Endothelial cell of umbilical vein (primary cell): Measurements from ENCODE around the gene SETD1A. TPM values are rescaled to one million over a fixed set of nuclear protein-coding genes. Genes with fewer than 3 reads are reported as not detected.

Experiments used
- Bru-seq: library from RNA; stranded (reverse); fragments of 400-500 nt; gene quantifications from one replicate; lab custom pipeline; 2021; lab: Mats Ljungman, UMichigan
- BruChase-seq, 2 experiments: library from RNA; stranded (reverse); fragments of 400-500 nt; gene quantifications; one replicate each; lab custom pipeline; 2021; lab: Mats Ljungman, UMichigan
- BruUV-seq: library from RNA; stranded (reverse); fragments of 400-500 nt; replicated peaks from 2 replicates; lab custom pipeline; 2021; lab: Mats Ljungman, UMichigan
- CTCF ChIA-PET: fragments of 300-600, 350-600 bp; sonication (Branson Sonifier 250); formaldehyde crosslinking; loops from one replicate; lab custom pipeline; 2021; ENCODE audit warnings: antibody characterized with exemption, inconsistent platforms; lab: Charles Lee
- POLR2A ChIA-PET: fragments of 300-600, 350-600 bp; sonication (Branson Sonifier 250); formaldehyde crosslinking; loops from one replicate; lab custom pipeline; 2021; ENCODE audit warnings: antibody characterized with exemption, inconsistent platforms; lab: Charles Lee
- DNase-seq: peaks from one replicate; pipeline ENCODE4 v3.0.0-alpha.2; 2011; ENCODE audit warnings: low read depth, low spot score
- FAIRE-seq: peaks from 2 replicates; lab custom pipeline; 2011; peaks lifted over from hg19 to GRCh38; lab: Jason Lieb, UNC
- H2AFZ ChIP-seq: 2 replicates; pipeline ENCODE4 v1.6.0; 2012; ENCODE audit warnings: low read depth, low read length, control low read depth, inconsistent platforms
- H3K27ac ChIP-seq: 2 replicates; pipeline ENCODE4 v1.5.1; 2011; ENCODE audit warnings: low read depth, mild to moderate bottlenecking, control low read depth, low read length, moderate library complexity; ENCODE audit not compliant: insufficient read depth
- H3K27me3 ChIP-seq, 2 experiments: 2 replicates each; pipeline versions ENCODE4 v1.6.0 to v1.6.1; 2011; ENCODE audit warnings: low read length in 2 of 2, mixed read lengths in 1 of 2; ENCODE audit not compliant: control insufficient read depth in 2 of 2, insufficient read depth in 2 of 2
- H3K36me3 ChIP-seq, 2 experiments: 2 replicates in 1 of 2; 3 replicates in 1 of 2; pipeline ENCODE4 v1.5.1; 2011; ENCODE audit warnings: low read length in 2 of 2, mild to moderate bottlenecking in 1 of 2, moderate library complexity in 1 of 2; ENCODE audit not compliant: control insufficient read depth in 2 of 2, insufficient read depth in 2 of 2; ENCODE audit errors: extremely low read depth in 1 of 2
- H3K4me1 ChIP-seq: 3 replicates; pipeline ENCODE4 v1.5.1; 2011; ENCODE audit warnings: mild to moderate bottlenecking, low read length; ENCODE audit not compliant: control insufficient read depth, insufficient read depth; ENCODE audit errors: extremely low read depth
- H3K4me2 ChIP-seq: 2 replicates; pipeline ENCODE4 v1.6.1; 2011; ENCODE audit warnings: low read length, control low read depth, mixed read lengths; ENCODE audit not compliant: insufficient read depth
- H3K4me3 ChIP-seq, 3 experiments: fragments of 200-600 bp in 1 of 3; sonication (generic), shearing (Covaris generic) in 1 of 3; replicated peaks in 1 of 3; 2 replicates each; pipeline ENCODE4 v1.5.1; 2011 to 2016; ENCODE audit warnings: control low read depth in 3 of 3, low read length in 3 of 3, mild to moderate bottlenecking in 2 of 3, inconsistent platforms in 1 of 3, low read depth in 1 of 3, moderate library complexity in 1 of 3; ENCODE audit not compliant: insufficient read depth in 1 of 3
- H3K79me2 ChIP-seq: 2 replicates; pipeline ENCODE4 v1.6.0; 2012; ENCODE audit warnings: low read length, inconsistent platforms; ENCODE audit not compliant: control insufficient read depth, insufficient read depth
- H3K9ac ChIP-seq: replicated peaks from 2 replicates; pipeline ENCODE3; 2011; ENCODE audit warnings: low read length, control low read depth; ENCODE audit not compliant: insufficient read depth; ENCODE audit errors: extremely low read depth
- H3K9me1 ChIP-seq: replicated peaks from 3 replicates; pipeline ENCODE4 v1.6.0; 2011; ENCODE audit warnings: mild to moderate bottlenecking, low read length; ENCODE audit not compliant: control insufficient read depth, insufficient read depth; ENCODE audit errors: extremely low read depth
- H3K9me3 ChIP-seq: replicated peaks from 2 replicates; pipeline ENCODE4 v1.5.1; 2012; ENCODE audit warnings: low read length, inconsistent platforms; ENCODE audit not compliant: control insufficient read depth, insufficient read depth
- H4K20me1 ChIP-seq: replicated peaks from 2 replicates; pipeline ENCODE3; 2011; ENCODE audit warnings: mild to moderate bottlenecking, low read length; ENCODE audit not compliant: control insufficient read depth, insufficient read depth; ENCODE audit errors: extremely low read depth
- EZH2 ChIP-seq: IDR thresholded peaks from 2 replicates; pipeline ENCODE4 v1.6.1; 2012; ENCODE audit warnings: borderline replicate concordance, low read depth, mild to moderate bottlenecking, moderate library complexity, low read length, inconsistent platforms; ENCODE audit not compliant: severe bottlenecking
- FOS ChIP-seq: IDR thresholded peaks from 2 replicates; pipeline ENCODE4 v1.6.1; 2011; ENCODE audit warnings: mild to moderate bottlenecking, low read length, moderate library complexity, borderline replicate concordance; ENCODE audit not compliant: insufficient read depth
- GATA2 ChIP-seq: IDR thresholded peaks from 2 replicates; pipeline ENCODE4 v1.7.0; 2011; ENCODE audit warnings: low read depth, mild to moderate bottlenecking, moderate library complexity, mixed read lengths, low read length; ENCODE audit not compliant: insufficient read length, insufficient read depth
- JUN ChIP-seq: IDR thresholded peaks from 2 replicates; pipeline ENCODE4 v1.6.1; 2011; ENCODE audit warnings: borderline replicate concordance, low read depth; ENCODE audit not compliant: insufficient read length, insufficient read depth
- MYC ChIP-seq: IDR thresholded peaks from one replicate; pipeline ENCODE4 v1.6.1; 2011; ENCODE audit warnings: mild to moderate bottlenecking, low read depth, low read length
- POLR2A ChIP-seq: IDR thresholded peaks from 2 replicates; pipeline ENCODE4 v1.6.1; 2012; ENCODE audit warnings: low read depth, mild to moderate bottlenecking, control low read depth, low read length
- POLR2AphosphoS5 ChIP-seq: IDR thresholded peaks from 2 replicates; pipeline ENCODE4 v1.6.1; 2012; ENCODE audit warnings: low read depth, mild to moderate bottlenecking, control low read depth, low read length, moderate library complexity; ENCODE audit not compliant: insufficient read depth
- dilution Hi-C: fragments of 300-500 bp; cut with MboI; formaldehyde crosslinking; loops from one replicate; pipeline ENCODE4 v1.15.0; 2019; ENCODE audit warnings: low sequenced_read_pairs; ENCODE audit not compliant: extremely low pct_ligation_motif_present
- intact Hi-C: fragments of 100-400 bp; cut with micrococcal nuclease; formaldehyde crosslinking; loops from one replicate; pipeline ENCODE4 v1.10.0; 2022
- long read RNA-seq: library from polyadenylated mRNA; stranded (forward); transcript quantifications from one replicate; pipeline ENCODE4 v2.0.0, GENCODE V29; 2021
- polyA minus RNA-seq, 3 experiments: library from RNA; depleted of rRNA, polyadenylated mRNA; stranded (reverse); fragments of >200 nt; gene quantifications; 1 replicate in 1 of 3; 2 replicates in 2 of 3; pipeline ENCODE4 v1.2.3, GENCODE V29; 2011
- polyA plus RNA-seq, 4 experiments: library from polyadenylated mRNA; depleted of rRNA in 3 of 4; stranded (reverse) in 3 of 4; unstranded in 1 of 4; fragments of >200 nt; gene quantifications; 2 replicates each; pipeline versions ENCODE4 v1.2.1 to v1.2.3, GENCODE V29; 2011 to 2012; ENCODE audit warnings: missing spikeins in 1 of 4
- total RNA-seq: library from RNA; stranded (reverse); gene quantifications from 2 replicates; pipeline ENCODE4 v1.2.3, GENCODE V29; 2021
- TF ChIP-seq, protein P1 (sequence below): IDR thresholded peaks from 2 replicates; pipeline ENCODE4 v1.6.1; 2011; ENCODE audit not compliant: insufficient read depth, insufficient read length
- TF ChIP-seq, protein P2 (sequence below), 2 donors: IDR thresholded peaks; 1 replicate in 1 of 2; 2 replicates in 1 of 2; pipeline ENCODE4 v1.5.1; 2011; ENCODE audit warnings: low read length in 2 of 2, mild to moderate bottlenecking in 2 of 2, moderate library complexity in 2 of 2, control low read depth in 1 of 2, inconsistent platforms in 1 of 2, low read depth in 1 of 2; ENCODE audit not compliant: insufficient read depth in 1 of 2; ENCODE audit errors: extremely low read depth in 1 of 2

SETD1A gene
- total RNA-seq (21.3 and 25.6 TPM in 2 replicates), polyA plus RNA-seq (3.4 and 3.5 TPM in 2 replicates), polyA minus RNA-seq (4.2 and 8.2 TPM in 2 replicates), Bru-seq, nascent RNA (percentile 64 among the genes with signal in this experiment), BruChase-seq, experiment 1, labeled RNA remaining after a 6-hour chase (percentile 83 among the genes with signal in this experiment), BruChase-seq, experiment 2, labeled RNA remaining after a 2-hour chase (percentile 77 among the genes with signal in this experiment)
- 4.5 and 4.9 TPM in 2 replicates for polyA plus RNA-seq (2011; cell fraction: cytosol; rRNA removed)
- polyA plus RNA-seq (2011; cell fraction: nucleus; rRNA removed): 14.1 and 16.1 TPM in 2 replicates
- polyA plus RNA-seq (2012): 12.3 and 20.5 TPM in 2 replicates
- polyA minus RNA-seq (2011; cell fraction: cytosol; rRNA and poly(A)+ RNA removed): 7.9 TPM
- 7.6 and 11.5 TPM in 2 replicates for polyA minus RNA-seq (2011; cell fraction: nucleus; rRNA and poly(A)+ RNA removed)
- long read RNA-seq, partial matches to known transcripts: 4 of 7 reads
- long read RNA-seq, other reads (novel, unspliced or antisense): 3 of 7 reads

DNA sequence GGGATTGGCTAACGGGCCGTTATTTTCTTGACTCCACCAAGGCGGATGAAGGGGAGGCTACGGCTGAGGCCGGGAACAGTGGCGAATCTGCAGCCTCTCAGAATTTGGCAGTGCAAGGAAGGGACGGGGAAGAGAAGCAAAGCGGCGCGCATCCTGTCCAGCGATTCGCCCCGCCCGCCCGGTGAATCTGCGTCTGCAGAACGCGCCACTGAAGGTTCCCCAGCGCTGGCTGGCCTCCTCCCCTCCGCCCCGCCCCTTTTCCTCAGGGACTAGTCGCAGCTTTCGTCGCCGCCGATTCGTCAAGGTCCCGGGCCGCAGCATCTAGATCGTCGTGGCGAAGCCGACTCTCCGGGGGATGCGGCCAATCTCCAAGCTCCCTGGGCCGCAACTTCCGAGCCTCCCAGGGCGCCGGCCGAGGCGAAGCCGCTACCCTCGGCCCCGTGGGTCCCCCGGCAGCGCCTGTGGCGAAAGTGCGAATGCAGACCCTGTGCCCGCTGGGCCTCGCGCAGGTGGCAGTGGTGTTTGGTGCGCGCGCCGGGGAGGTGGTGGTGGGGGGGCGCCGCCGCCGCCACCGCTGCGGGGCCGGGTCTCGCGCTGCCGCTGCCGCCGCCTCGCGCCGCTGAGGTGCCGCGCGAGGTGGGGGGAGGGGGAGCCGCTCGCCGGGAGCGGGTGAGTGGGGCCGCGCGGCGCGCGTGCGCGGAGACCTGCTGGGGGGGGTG is at the start of gene SETD1A:
TSS of gene SETD1A (plus strand) at position 299 of the 719 bp plus-strand sequence. CDS start 978 bp downstream, outside the sequence.
- BruUV-seq: no TSS peak
- Histone ChIP-seq H3K4me1 (peaks cover 12% of the 10 kb centered on the region), H3K36me3 (peaks cover 20 to 22% of the 10 kb centered on the region in 2 experiments), H3K4me2 (peak within 1 kb of the TSS; percentile 75), H2AFZ (peak within 1 kb of the TSS; percentile 82), H3K9ac (peak within 1 kb of the TSS; percentile 97), H3K4me3 (peak within 1 kb of the TSS; percentile 60 to 71 (median 67)), H3K9me3 (no peaks in the 10 kb centered on the region), H3K9me1 (no peaks in the 10 kb centered on the region), H3K27ac (peak within 1 kb of the TSS; percentile 100), H3K27me3 (no peaks in the 10 kb centered on the region), H3K79me2 (peaks cover 14% of the 10 kb centered on the region), H4K20me1 (no peaks in the 10 kb centered on the region)
- ChIA-PET POLR2A (no interaction called here), CTCF (interaction anchor here (0.7 to 1.0 kb wide), 2 partner anchors 27 to 912 kb away, joined by 3 to 4 read pairs; partner anchors contain the start of gene HSD3B7)
- no peak for TF ChIP-seq POLR2A
- TF ChIP-seq, protein P1, sequence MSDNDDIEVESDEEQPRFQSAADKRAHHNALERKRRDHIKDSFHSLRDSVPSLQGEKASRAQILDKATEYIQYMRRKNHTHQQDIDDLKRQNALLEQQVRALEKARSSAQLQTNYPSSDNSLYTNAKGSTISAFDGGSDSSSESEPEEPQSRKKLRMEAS: peak; percentile 6
- TF ChIP-seq POLR2AphosphoS5: no peak
- no peak for TF ChIP-seq EZH2
- no peak for TF ChIP-seq FOS
- TF ChIP-seq, protein P2, sequence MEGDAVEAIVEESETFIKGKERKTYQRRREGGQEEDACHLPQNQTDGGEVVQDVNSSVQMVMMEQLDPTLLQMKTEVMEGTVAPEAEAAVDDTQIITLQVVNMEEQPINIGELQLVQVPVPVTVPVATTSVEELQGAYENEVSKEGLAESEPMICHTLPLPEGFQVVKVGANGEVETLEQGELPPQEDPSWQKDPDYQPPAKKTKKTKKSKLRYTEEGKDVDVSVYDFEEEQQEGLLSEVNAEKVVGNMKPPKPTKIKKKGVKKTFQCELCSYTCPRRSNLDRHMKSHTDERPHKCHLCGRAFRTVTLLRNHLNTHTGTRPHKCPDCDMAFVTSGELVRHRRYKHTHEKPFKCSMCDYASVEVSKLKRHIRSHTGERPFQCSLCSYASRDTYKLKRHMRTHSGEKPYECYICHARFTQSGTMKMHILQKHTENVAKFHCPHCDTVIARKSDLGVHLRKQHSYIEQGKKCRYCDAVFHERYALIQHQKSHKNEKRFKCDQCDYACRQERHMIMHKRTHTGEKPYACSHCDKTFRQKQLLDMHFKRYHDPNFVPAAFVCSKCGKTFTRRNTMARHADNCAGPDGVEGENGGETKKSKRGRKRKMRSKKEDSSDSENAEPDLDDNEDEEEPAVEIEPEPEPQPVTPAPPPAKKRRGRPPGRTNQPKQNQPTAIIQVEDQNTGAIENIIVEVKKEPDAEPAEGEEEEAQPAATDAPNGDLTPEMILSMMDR (IDR thresholded peaks at IDR 0.05; ENCODE audit: extremely low read depth in 1 of 2, insufficient read depth in 1 of 2, low read depth in 1 of 2, low read length in 2 of 2): no peak
- peak; percentile 15 for TF ChIP-seq MYC
- no peak for TF ChIP-seq JUN
- TF ChIP-seq GATA2: no peak
- intact Hi-C loops: loop anchor here (1.0 kb wide), 4 partner anchors 8 to 137 kb away; partner anchors contain the start of genes FBXL19, ORAI3, STX4 and VKORC1
- dilution Hi-C loops: no loop called here
- peak; percentile 90 for DNase-seq
- peak; percentile 97 for FAIRE-seq
